Uterus (tissue), 2 donors: ENCODE data around the gene NCBP3.

Source experiments
- CTCF ChIP-seq, 4 experiments: fragments of 200-600 bp in 2 of 4; fragments of 450-650 bp in 2 of 4; sonication (generic) in 2 of 4; IDR thresholded peaks; one replicate each; pipeline ENCODE4 v1.5.1; 2016 to 2019; ENCODE audit warnings: antibody characterized with exemption in 4 of 4, mild to moderate bottlenecking in 2 of 4, moderate library complexity in 1 of 4
- POLR2A ChIP-seq, 2 donors: fragments of 450-650 bp; IDR thresholded peaks; one replicate each; pipeline ENCODE4 v1.6.1; 2016; ENCODE audit warnings: antibody characterized with exemption in 2 of 2, mild to moderate bottlenecking in 1 of 2, moderate library complexity in 1 of 2

- TF ChIP-seq CTCF (IDR thresholded peaks at IDR 0.05) (no peak), POLR2A (IDR thresholded peaks at IDR 0.05) (no peak)
These were observed 24.8 kb upstream of the NCBP3 start for GRCh38 chr17:3870871-3871306.
